ENCODE measurements around the gene RPS6KA4.

- TF ChIP-seq FOSL2 (IDR thresholded peaks at IDR 0.05; ENCODE audit: borderline replicate concordance, low read depth) (no peak), RCOR1 (IDR thresholded peaks at IDR 0.05; ENCODE audit: low read length) (no peak), TAF1 (IDR thresholded peaks at IDR 0.05; ENCODE audit: borderline replicate concordance, low read depth, low read length) (no peak), CTCF (IDR thresholded peaks at IDR 0.05) (no peak), RAD21 (IDR thresholded peaks at IDR 0.05; ENCODE audit: low read length) (no peak)
These were observed 10.5 kb upstream of the RPS6KA4 start for GRCh38 chr11:64348383-64349024.

Data from SK-N-SH (cell line).